AG08396 (cell line): Measurements from ENCODE around the gene SPATS2.
A peak's percentile ranks its signal among the peaks of the same experiment; 100 is the strongest.
"Not testable (repeated sequence)": the region's sequence is repeated elsewhere in the genome, so short reads cannot be mapped to it uniquely, and the experiment has no call there.

ENCODE experiments used
- DNase-seq: peaks from one replicate; pipeline ENCODE4 v3.0.0; 2012; ENCODE audit warnings: low spot score, mixed read lengths

SPATS2 gene

GRCh38 chr12:49352351-49352750 is 14.9 kb upstream of the SPATS2 start:
- DNase-seq: no peak

GRCh38 chr12:49355913-49356312 is 11.3 kb upstream of the SPATS2 start:
- no peak for DNase-seq

- peak; percentile 55 for DNase-seq
These were observed 10.1 kb upstream of the SPATS2 start for GRCh38 chr12:49357103-49357678.

- DNase-seq: peak; percentile 62
These were observed 8.7 kb upstream of the SPATS2 start for GRCh38 chr12:49358483-49359141.

- peak; percentile 15 for DNase-seq
These were observed 7.6 kb upstream of the SPATS2 start for GRCh38 chr12:49359671-49360070.

GRCh38 chr12:49362077-49362476 is 5.2 kb upstream of the SPATS2 start:
- DNase-seq: no peak

- peak; percentile 53 for DNase-seq
These were observed 2.3 kb upstream of the SPATS2 start for GRCh38 chr12:49364989-49365388.

- no peak for DNase-seq
These were observed 1.7 kb upstream of the SPATS2 start for GRCh38 chr12:49365542-49365941.

- DNase-seq: no peak
These were observed 1.1 kb upstream of the SPATS2 start for GRCh38 chr12:49366096-49366651.

GRCh38 chr12:49366652-49367380 is 446 bp upstream of the SPATS2 start:
- DNase-seq: peak; percentile 97

GRCh38 chr12:49368240-49368600 is 958 bp downstream of the SPATS2 start:
- DNase-seq: no peak

- peak; percentile 61 for DNase-seq
These were observed 2.3 kb downstream of the SPATS2 start for GRCh38 chr12:49369411-49370145.

- DNase-seq: no peak
These were observed 3.3 kb downstream of the SPATS2 start for GRCh38 chr12:49370539-49370938.

- DNase-seq: no peak
These were observed 8.1 kb downstream of the SPATS2 start for GRCh38 chr12:49375406-49375805.

- DNase-seq: no peak
These were observed 10.1 kb downstream of the SPATS2 start for GRCh38 chr12:49377386-49377785.

- DNase-seq: not testable (repeated sequence)
These were observed 12.9 kb downstream of the SPATS2 start for GRCh38 chr12:49380184-49380583.

- DNase-seq: no peak
These were observed 21.6 kb downstream of the SPATS2 start for GRCh38 chr12:49388682-49389386.

GRCh38 chr12:49389387-49389703 is 22.1 kb downstream of the SPATS2 start:
- DNase-seq: no peak

- no peak for DNase-seq
These were observed 29.7 kb downstream of the SPATS2 start for GRCh38 chr12:49397000-49397399.

- no peak for DNase-seq
These were observed 33.0 kb downstream of the SPATS2 start for GRCh38 chr12:49400304-49400703.

GRCh38 chr12:49403971-49404450 is 36.7 kb downstream of the SPATS2 start:
- DNase-seq: no peak

- no peak for DNase-seq
These were observed 37.7 kb downstream of the SPATS2 start for GRCh38 chr12:49404956-49405355.
